Measurements from ENCODE around the gene STIM2.

The STIM2 gene

GRCh38 chr4:26862381-26862915, 1.8 kb downstream of the STIM2 start:
- no peak overlapping the region for H3K9ac ChIP-seq (ENCODE audit: low read length)
- H3K36me3 ChIP-seq (ENCODE audit: control insufficient read depth, insufficient read depth, low read length): no peaks in the 10 kb centered on the region
- H3K4me1 ChIP-seq (ENCODE audit: control insufficient read depth, insufficient read depth, low read length): peaks cover 13% of the 10 kb centered on the region
- H3K4me3 ChIP-seq (ENCODE audit: low read length): peak overlapping the region; percentile 24
- H3K27ac ChIP-seq (ENCODE audit: low read depth, low read length): no peak overlapping the region
- H3K27me3 ChIP-seq (ENCODE audit: control insufficient read depth, insufficient read depth, low read length): no peaks in the 10 kb centered on the region

DNA sequence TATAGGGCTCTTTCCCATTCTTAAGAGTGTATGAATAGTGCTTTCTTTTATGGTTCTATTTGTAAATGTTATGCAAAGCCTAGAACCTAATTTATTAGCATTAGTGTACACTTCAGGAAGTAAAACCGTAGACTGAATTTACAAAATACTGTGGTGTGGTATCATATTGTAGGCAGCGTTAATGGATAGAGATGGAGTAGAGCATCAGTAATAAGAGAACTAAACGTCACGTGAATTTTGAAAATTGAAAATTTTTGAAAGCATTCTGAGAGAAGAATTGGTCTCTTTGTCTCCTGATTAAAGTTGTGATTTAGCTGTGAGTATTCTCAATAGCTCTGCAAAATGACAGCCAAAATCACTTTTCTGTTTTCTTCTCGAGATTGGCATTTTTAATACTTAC, 2.9 kb downstream of the STIM2 start:
- peaks cover 7% of the 10 kb centered on the region for H3K4me1 ChIP-seq (ENCODE audit: control insufficient read depth, insufficient read depth, low read length)
- no peak overlapping the region for H3K27ac ChIP-seq (ENCODE audit: low read depth, low read length)
- H3K4me3 ChIP-seq (ENCODE audit: low read length): no peak overlapping the region

DNA sequence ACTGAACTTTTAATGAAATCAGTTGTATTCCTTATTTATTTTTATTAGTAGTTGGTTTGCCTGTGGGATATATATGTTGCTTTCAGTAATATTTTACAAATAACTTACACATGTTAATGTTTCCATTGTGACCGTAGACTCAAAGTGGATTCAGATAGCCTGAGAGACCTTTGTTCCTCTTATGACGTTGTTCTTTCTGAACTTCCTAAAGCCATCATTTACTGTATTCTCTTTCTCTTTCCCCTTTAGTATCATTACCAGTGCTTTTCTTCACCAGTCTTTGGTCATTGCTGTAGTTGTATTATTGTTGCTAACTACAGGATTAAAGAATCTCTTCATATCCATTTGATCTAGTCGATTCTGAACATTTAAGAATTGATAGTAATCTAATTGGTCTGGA, 4.3 kb downstream of the STIM2 start:
- Histone ChIP-seq H3K4me1 (ENCODE audit: control insufficient read depth, insufficient read depth, low read length) (peaks cover 6% of the 10 kb centered on the region), H3K27ac (ENCODE audit: low read depth, low read length) (no peak overlapping the region), H3K36me3 (ENCODE audit: control insufficient read depth, insufficient read depth, low read length) (no peaks in the 10 kb centered on the region)

More for the DNA sequence above, 2.9 kb downstream of the STIM2 start:
- H3K27me3 ChIP-seq (ENCODE audit: control insufficient read depth, insufficient read depth, low read length): no peaks in the 10 kb centered on the region
- H3K9ac ChIP-seq (ENCODE audit: low read length): no peak overlapping the region
- H3K36me3 ChIP-seq (ENCODE audit: control insufficient read depth, insufficient read depth, low read length): no peaks in the 10 kb centered on the region

GRCh38 chr4:26866203-26866602, 5.6 kb downstream of the STIM2 start:
- no peak overlapping the region for H3K9ac ChIP-seq (ENCODE audit: low read length)
- H3K4me1 ChIP-seq (ENCODE audit: control insufficient read depth, insufficient read depth, low read length): peaks cover 6% of the 10 kb centered on the region
- H3K27me3 ChIP-seq (ENCODE audit: control insufficient read depth, insufficient read depth, low read length): no peaks in the 10 kb centered on the region
- H3K36me3 ChIP-seq (ENCODE audit: control insufficient read depth, insufficient read depth, low read length): no peaks in the 10 kb centered on the region
- H3K4me3 ChIP-seq (ENCODE audit: low read length): no peak overlapping the region
- H3K27ac ChIP-seq (ENCODE audit: low read depth, low read length): no peak overlapping the region

More for the DNA sequence above, 4.3 kb downstream of the STIM2 start:
- Histone ChIP-seq H3K4me3 (ENCODE audit: low read length) (no peak overlapping the region), H3K27me3 (ENCODE audit: control insufficient read depth, insufficient read depth, low read length) (no peaks in the 10 kb centered on the region), H3K9ac (ENCODE audit: low read length) (no peak overlapping the region)

- Histone ChIP-seq H3K27me3 (ENCODE audit: control insufficient read depth, insufficient read depth, low read length) (no peaks in the 10 kb centered on the region), H3K4me1 (ENCODE audit: control insufficient read depth, insufficient read depth, low read length) (peaks cover 6% of the 10 kb centered on the region), H3K27ac (ENCODE audit: low read depth, low read length) (no peak overlapping the region), H3K9ac (ENCODE audit: low read length) (no peak overlapping the region), H3K4me3 (ENCODE audit: low read length) (no peak overlapping the region), H3K36me3 (ENCODE audit: control insufficient read depth, insufficient read depth, low read length) (no peaks in the 10 kb centered on the region)
Measured at GRCh38 chr4:26866781-26867180, 6.1 kb downstream of the STIM2 start.

DNA sequence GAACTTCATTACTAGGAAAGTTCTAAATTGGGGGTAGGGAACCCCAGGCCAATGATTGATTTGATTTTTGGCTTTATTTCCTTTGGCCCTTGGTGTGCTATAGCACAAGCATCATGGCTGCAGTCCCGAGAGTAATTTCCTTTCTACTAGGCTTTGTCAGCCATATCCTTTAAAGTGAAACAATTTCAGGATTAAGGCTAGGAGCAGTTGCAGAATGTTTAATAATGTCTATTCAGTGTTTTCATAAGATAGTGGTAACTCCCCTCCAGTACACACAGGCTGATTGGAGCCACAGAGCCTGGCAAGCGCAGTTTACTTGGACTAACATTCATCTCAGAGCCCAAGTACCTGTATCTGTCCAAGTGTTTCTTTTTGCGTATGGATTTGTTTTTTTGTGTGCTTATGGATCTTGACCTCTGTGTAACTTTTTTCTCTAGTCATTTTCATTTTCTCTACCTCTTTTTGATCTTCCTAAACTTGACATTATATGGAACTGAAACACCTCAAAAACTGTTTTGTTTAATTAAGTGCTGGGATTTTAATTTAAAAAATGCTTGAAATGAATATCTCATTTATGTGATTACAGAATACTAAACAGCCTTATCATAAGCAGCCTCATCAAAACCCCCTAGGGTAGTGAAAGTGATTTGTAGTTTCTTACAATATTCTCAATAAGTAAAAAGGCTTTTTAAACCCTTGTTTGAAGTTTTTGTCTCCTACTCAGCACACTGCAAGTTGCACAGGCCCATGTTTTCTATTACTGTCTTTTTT, 7.5 kb downstream of the STIM2 start:
- no peaks in the 10 kb centered on the region for H3K36me3 ChIP-seq (ENCODE audit: control insufficient read depth, insufficient read depth, low read length)
- H3K27me3 ChIP-seq (ENCODE audit: control insufficient read depth, insufficient read depth, low read length): no peaks in the 10 kb centered on the region
- no peak overlapping the region for H3K27ac ChIP-seq (ENCODE audit: low read depth, low read length)
- H3K4me3 ChIP-seq (ENCODE audit: low read length): no peak overlapping the region
- no peak overlapping the region for H3K9ac ChIP-seq (ENCODE audit: low read length)
- H3K4me1 ChIP-seq (ENCODE audit: control insufficient read depth, insufficient read depth, low read length): peaks cover 2% of the 10 kb centered on the region

- no peaks in the 10 kb centered on the region for H3K4me1 ChIP-seq (ENCODE audit: control insufficient read depth, insufficient read depth, low read length)
- H3K4me3 ChIP-seq (ENCODE audit: low read length): no peak overlapping the region
- no peaks in the 10 kb centered on the region for H3K36me3 ChIP-seq (ENCODE audit: control insufficient read depth, insufficient read depth, low read length)
- no peaks in the 10 kb centered on the region for H3K27me3 ChIP-seq (ENCODE audit: control insufficient read depth, insufficient read depth, low read length)
- H3K9ac ChIP-seq (ENCODE audit: low read length): no peak overlapping the region
- H3K27ac ChIP-seq (ENCODE audit: low read depth, low read length): no peak overlapping the region
Measured at GRCh38 chr4:26870576-26871262, 10.1 kb downstream of the STIM2 start.

DNA sequence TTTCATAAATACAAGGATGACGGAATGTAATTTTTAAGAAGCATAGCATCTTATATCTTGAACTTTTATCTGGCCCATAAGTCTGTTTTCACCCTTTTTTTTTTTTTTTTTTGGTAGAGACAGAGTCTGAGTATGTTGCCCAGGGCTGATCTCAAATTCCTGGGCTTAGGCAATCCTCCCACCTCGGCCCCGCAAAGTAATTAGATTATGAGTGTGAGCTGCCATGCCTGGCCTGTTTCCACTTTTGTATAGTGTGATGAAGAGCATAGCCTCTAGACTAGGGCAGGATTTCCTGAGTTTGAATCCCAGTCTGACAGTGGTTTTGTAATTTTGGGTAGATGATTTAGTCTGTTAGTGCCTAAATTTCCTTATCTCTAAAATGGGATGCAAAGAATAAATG, 11.0 kb downstream of the STIM2 start:
- H3K27ac ChIP-seq (ENCODE audit: low read depth, low read length): no peak overlapping the region
- no peaks in the 10 kb centered on the region for H3K27me3 ChIP-seq (ENCODE audit: control insufficient read depth, insufficient read depth, low read length)
- H3K36me3 ChIP-seq (ENCODE audit: control insufficient read depth, insufficient read depth, low read length): no peaks in the 10 kb centered on the region
- no peak overlapping the region for H3K9ac ChIP-seq (ENCODE audit: low read length)
- no peaks in the 10 kb centered on the region for H3K4me1 ChIP-seq (ENCODE audit: control insufficient read depth, insufficient read depth, low read length)
- no peak overlapping the region for H3K4me3 ChIP-seq (ENCODE audit: low read length)

DNA sequence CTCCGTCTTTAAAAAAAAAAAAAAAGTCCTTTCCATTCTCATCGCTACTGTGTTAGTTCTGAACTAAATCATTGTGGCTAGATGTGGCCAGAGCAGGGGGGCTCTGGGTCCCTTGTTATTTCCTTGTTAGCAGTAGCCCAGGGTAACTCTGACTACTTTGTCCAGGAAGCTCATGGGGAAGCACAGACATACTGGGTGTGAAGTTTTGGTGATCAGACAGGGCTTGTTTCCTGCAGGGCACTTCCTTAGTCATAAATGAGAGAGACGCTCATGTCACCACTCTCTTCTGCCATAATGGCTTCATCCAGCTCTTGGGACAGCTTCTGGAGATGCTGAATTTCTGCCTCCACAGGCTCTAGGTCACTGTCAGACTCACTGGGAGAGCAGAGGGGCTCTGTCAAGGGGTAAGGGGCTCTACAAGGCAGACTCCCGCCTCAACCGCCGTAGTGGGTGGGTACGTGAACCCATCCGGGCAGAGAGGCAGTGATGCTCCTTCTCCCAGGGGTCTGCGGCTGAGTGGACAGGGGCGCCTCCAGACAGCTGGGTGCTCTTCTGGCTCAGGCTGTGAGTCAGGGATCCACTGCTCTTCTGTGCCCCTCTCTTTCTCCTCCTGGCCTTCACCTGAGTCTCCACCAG, 12.9 kb downstream of the STIM2 start:
- Histone ChIP-seq H3K4me3 (ENCODE audit: low read length) (no peak overlapping the region), H3K4me1 (ENCODE audit: control insufficient read depth, insufficient read depth, low read length) (no peaks in the 10 kb centered on the region), H3K36me3 (ENCODE audit: control insufficient read depth, insufficient read depth, low read length) (no peaks in the 10 kb centered on the region), H3K27ac (ENCODE audit: low read depth, low read length) (no peak overlapping the region), H3K9ac (ENCODE audit: low read length) (no peak overlapping the region), H3K27me3 (ENCODE audit: control insufficient read depth, insufficient read depth, low read length) (no peaks in the 10 kb centered on the region)

- no peak overlapping the region for H3K27ac ChIP-seq (ENCODE audit: low read depth, low read length)
- no peaks in the 10 kb centered on the region for H3K4me1 ChIP-seq (ENCODE audit: control insufficient read depth, insufficient read depth, low read length)
- H3K27me3 ChIP-seq (ENCODE audit: control insufficient read depth, insufficient read depth, low read length): no peaks in the 10 kb centered on the region
- H3K9ac ChIP-seq (ENCODE audit: low read length): no peak overlapping the region
- no peaks in the 10 kb centered on the region for H3K36me3 ChIP-seq (ENCODE audit: control insufficient read depth, insufficient read depth, low read length)
- H3K4me3 ChIP-seq (ENCODE audit: low read length): no peak overlapping the region
Measured at GRCh38 chr4:26874110-26874509, 13.5 kb downstream of the STIM2 start.

GRCh38 chr4:26877406-26877805, 16.8 kb downstream of the STIM2 start:
- Histone ChIP-seq H3K4me3 (ENCODE audit: low read length) (no peak overlapping the region), H3K4me1 (ENCODE audit: control insufficient read depth, insufficient read depth, low read length) (no peaks in the 10 kb centered on the region), H3K36me3 (ENCODE audit: control insufficient read depth, insufficient read depth, low read length) (no peaks in the 10 kb centered on the region), H3K27ac (ENCODE audit: low read depth, low read length) (no peak overlapping the region), H3K27me3 (ENCODE audit: control insufficient read depth, insufficient read depth, low read length) (no peaks in the 10 kb centered on the region), H3K9ac (ENCODE audit: low read length) (no peak overlapping the region)

- H3K4me1 ChIP-seq (ENCODE audit: control insufficient read depth, insufficient read depth, low read length): no peaks in the 10 kb centered on the region
- H3K4me3 ChIP-seq (ENCODE audit: low read length): no peak overlapping the region
- H3K36me3 ChIP-seq (ENCODE audit: control insufficient read depth, insufficient read depth, low read length): no peaks in the 10 kb centered on the region
- no peak overlapping the region for H3K27ac ChIP-seq (ENCODE audit: low read depth, low read length)
- no peak overlapping the region for H3K9ac ChIP-seq (ENCODE audit: low read length)
- H3K27me3 ChIP-seq (ENCODE audit: control insufficient read depth, insufficient read depth, low read length): no peaks in the 10 kb centered on the region
Measured at GRCh38 chr4:26877961-26878360, 17.3 kb downstream of the STIM2 start.

Data from rectal smooth muscle tissue (tissue), 1 donor.